Measurements from ENCODE around the gene GPC2.
A peak's percentile ranks its signal among the peaks of the same experiment; 100 is the strongest.

GPC2 gene

DNA sequence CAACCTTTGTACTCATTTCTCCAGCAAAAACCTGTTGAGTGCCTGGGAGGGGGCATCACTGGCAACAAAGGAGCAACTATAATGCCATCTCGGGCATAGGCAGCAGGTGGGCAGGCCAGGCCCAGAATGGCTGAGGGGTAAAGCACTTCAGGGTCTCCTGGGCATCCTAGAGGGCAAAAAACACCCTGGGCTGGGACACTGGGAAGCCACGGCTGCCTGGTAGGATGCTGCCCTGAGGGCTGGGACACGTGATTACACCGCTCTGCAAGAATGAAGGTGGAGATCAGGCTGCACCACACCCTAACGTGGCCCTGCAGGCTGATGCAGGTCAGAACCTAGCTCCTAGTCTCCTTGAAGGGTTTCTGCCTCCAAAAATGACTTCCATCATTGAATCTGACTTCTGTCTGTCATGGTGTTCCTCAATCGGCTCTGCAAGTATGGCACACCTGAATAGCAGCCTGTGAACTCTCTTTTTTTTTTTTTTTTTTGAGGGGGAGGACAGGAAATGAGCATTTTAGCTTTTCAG lies 14.1 kb downstream of the GPC2 start:
- Histone ChIP-seq H3K4me1 (ENCODE audit: insufficient read depth, low read length) (peaks cover 18% of the 10 kb centered on the region), H4K20me1 (ENCODE audit: insufficient read depth, low read length) (no peaks in the 10 kb centered on the region), H3K4me3 (ENCODE audit: low read depth in 1 of 2, low read length in 2 of 2) (no peak overlapping the region), H3K9me3 (ENCODE audit: insufficient read depth, low read length, severe bottlenecking) (no peaks in the 10 kb centered on the region), H3K79me2 (ENCODE audit: insufficient read depth, low read length) (peaks cover 12% of the 10 kb centered on the region), H3K27ac (ENCODE audit: low read length) (no peak overlapping the region), H3K9ac (ENCODE audit: low read depth, low read length) (no peak overlapping the region), H3K36me3 (ENCODE audit: insufficient read depth, low read length) (no peaks in the 10 kb centered on the region; the same call in 1 of the 2 replicates), H2AFZ (ENCODE audit: low read depth, low read length) (no peak overlapping the region), H3K27me3 (ENCODE audit: insufficient read depth, low read length, poor library complexity) (peaks cover 7% of the 10 kb centered on the region), H3K4me2 (ENCODE audit: insufficient read depth, low read length) (no peak overlapping the region)
- TF ChIP-seq EZH2 (IDR thresholded peaks at IDR 0.05; ENCODE audit: borderline replicate concordance, low read depth, low read length, severe bottlenecking): no peak
- TF ChIP-seq, protein P1, sequence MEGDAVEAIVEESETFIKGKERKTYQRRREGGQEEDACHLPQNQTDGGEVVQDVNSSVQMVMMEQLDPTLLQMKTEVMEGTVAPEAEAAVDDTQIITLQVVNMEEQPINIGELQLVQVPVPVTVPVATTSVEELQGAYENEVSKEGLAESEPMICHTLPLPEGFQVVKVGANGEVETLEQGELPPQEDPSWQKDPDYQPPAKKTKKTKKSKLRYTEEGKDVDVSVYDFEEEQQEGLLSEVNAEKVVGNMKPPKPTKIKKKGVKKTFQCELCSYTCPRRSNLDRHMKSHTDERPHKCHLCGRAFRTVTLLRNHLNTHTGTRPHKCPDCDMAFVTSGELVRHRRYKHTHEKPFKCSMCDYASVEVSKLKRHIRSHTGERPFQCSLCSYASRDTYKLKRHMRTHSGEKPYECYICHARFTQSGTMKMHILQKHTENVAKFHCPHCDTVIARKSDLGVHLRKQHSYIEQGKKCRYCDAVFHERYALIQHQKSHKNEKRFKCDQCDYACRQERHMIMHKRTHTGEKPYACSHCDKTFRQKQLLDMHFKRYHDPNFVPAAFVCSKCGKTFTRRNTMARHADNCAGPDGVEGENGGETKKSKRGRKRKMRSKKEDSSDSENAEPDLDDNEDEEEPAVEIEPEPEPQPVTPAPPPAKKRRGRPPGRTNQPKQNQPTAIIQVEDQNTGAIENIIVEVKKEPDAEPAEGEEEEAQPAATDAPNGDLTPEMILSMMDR (IDR thresholded peaks at IDR 0.05; ENCODE audit: borderline replicate concordance, extremely low read depth, low read length, poor library complexity, severe bottlenecking): no peak
- ATAC-seq (ENCODE audit: insufficient read depth, low read depth): no peak
- no peak for DNase-seq

DNA sequence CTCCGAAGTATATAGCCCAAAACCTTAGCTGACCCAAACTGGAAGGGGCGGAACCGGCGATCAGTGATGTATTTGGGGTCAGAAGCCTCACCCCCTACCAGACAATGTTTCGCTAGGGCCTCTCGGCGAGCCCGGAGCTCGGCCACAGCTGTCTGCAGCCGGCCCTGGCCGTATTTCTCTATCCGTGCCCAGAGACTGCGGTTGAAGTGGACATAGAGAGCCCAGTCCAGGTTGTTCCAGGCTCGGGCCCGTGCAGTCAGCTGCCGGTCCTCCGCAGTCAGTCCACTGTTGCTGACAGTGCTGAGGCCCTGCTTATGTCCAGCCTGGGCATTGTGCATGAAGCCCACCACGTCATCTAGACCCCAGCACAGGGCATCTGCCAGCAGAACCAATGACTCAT lies 17.1 kb downstream of the GPC2 start:
- H3K9ac ChIP-seq (ENCODE audit: low read depth, low read length): no peak overlapping the region
- H3K27me3 ChIP-seq (ENCODE audit: insufficient read depth, low read length, poor library complexity): no peaks in the 10 kb centered on the region
- peaks cover 40% of the 10 kb centered on the region for H3K79me2 ChIP-seq (ENCODE audit: insufficient read depth, low read length)
- peaks cover 25% of the 10 kb centered on the region for H3K36me3 ChIP-seq (ENCODE audit: insufficient read depth, low read length)
- DNase-seq (no peak), ATAC-seq (ENCODE audit: insufficient read depth, low read depth) (no peak)
- H3K4me2 ChIP-seq (ENCODE audit: insufficient read depth, low read length): no peak overlapping the region
- peaks cover 19% of the 10 kb centered on the region for H4K20me1 ChIP-seq (ENCODE audit: insufficient read depth, low read length)
- H3K4me3 ChIP-seq (ENCODE audit: low read depth in 1 of 2, low read length in 2 of 2): no peak overlapping the region
- TF ChIP-seq, protein P1 (IDR thresholded peaks at IDR 0.05; ENCODE audit: borderline replicate concordance, extremely low read depth, low read length, poor library complexity, severe bottlenecking): no peak
- no peak for TF ChIP-seq EZH2 (IDR thresholded peaks at IDR 0.05; ENCODE audit: borderline replicate concordance, low read depth, low read length, severe bottlenecking)
- H3K27ac ChIP-seq (ENCODE audit: low read length): no peak overlapping the region
- H2AFZ ChIP-seq (ENCODE audit: low read depth, low read length): no peak overlapping the region
- no peaks in the 10 kb centered on the region for H3K9me3 ChIP-seq (ENCODE audit: insufficient read depth, low read length, severe bottlenecking)
- peaks cover 32% of the 10 kb centered on the region for H3K4me1 ChIP-seq (ENCODE audit: insufficient read depth, low read length)

DNA sequence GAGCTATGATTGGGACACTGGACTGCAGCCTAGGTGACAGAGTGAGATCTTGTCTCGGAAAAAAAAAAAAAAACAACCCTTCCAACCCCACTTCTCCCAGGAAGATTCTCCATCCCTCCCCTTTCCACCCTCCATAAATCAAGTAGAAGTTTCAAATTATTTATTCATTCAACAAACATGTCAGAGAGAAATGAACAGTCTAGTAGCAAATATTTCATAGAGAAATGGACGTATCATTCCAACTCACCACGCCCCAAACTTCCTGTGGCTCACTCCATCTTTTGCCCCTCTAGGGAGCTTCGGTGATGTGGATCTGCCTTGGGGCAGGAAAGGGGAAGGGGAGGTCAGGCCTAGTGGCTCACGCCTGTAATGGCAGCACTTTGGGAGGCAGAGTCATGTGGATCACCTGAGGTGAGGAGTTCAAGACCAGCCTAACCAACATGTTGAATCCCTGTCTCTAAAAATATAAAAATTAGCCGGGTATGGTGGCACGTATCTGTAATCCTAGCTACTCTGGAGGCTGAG lies 18.0 kb downstream of the GPC2 start:
- Histone ChIP-seq H4K20me1 (ENCODE audit: insufficient read depth, low read length) (peaks cover 22% of the 10 kb centered on the region), H3K27ac (ENCODE audit: low read length) (peak overlapping the region; percentile 69), H3K27me3 (ENCODE audit: insufficient read depth, low read length, poor library complexity) (no peaks in the 10 kb centered on the region), H3K4me1 (ENCODE audit: insufficient read depth, low read length) (peaks cover 32% of the 10 kb centered on the region), H3K4me3 (ENCODE audit: low read depth in 1 of 2, low read length in 2 of 2) (peak overlapping the region; percentile 87 to 99; a peak in 3 of 4 replicates), H3K9ac (ENCODE audit: low read depth, low read length) (peak overlapping the region; percentile 96), H3K36me3 (ENCODE audit: insufficient read depth, low read length) (peaks cover 34% of the 10 kb centered on the region), H2AFZ (ENCODE audit: low read depth, low read length) (peak overlapping the region; percentile 73), H3K9me3 (ENCODE audit: insufficient read depth, low read length, severe bottlenecking) (no peaks in the 10 kb centered on the region), H3K79me2 (ENCODE audit: insufficient read depth, low read length) (peaks cover 42% of the 10 kb centered on the region), H3K4me2 (ENCODE audit: insufficient read depth, low read length) (peak overlapping the region; percentile 68)
- ATAC-seq (ENCODE audit: insufficient read depth, low read depth) (no peak), DNase-seq (no peak)
- TF ChIP-seq, protein P1 (IDR thresholded peaks at IDR 0.05; ENCODE audit: borderline replicate concordance, extremely low read depth, low read length, poor library complexity, severe bottlenecking): no peak
- no peak for TF ChIP-seq EZH2 (IDR thresholded peaks at IDR 0.05; ENCODE audit: borderline replicate concordance, low read depth, low read length, severe bottlenecking)

Data from DND-41 (cell line).